SK-N-SH (cell line): ENCODE measurements around the gene TWF1. TPM values are rescaled to one million over a fixed set of nuclear protein-coding genes. Genes with fewer than 3 reads are reported as not detected.

Experiments used
- polyA plus RNA-seq, 3 experiments: library from polyadenylated mRNA; depleted of rRNA; stranded (reverse); fragments of >200 nt; gene quantifications; 2 replicates each; pipeline ENCODE4 v1.2.3, GENCODE V29; 2012

Gene TWF1
- polyA plus RNA-seq, 1 of the 3 experiments (the other 2 are of a cell fraction), result 36.9 TPM

Other genes with a start within 250 kb of the TWF1 start
- gene PUS7L, start 47.5 kb downstream of the TWF1 start, polyA plus RNA-seq (2012; rRNA removed), result 1.8 and 2.6 TPM in 2 replicates
- 5.1 and 9.3 TPM in 2 replicates for gene IRAK4, start 47.4 kb downstream of the TWF1 start, polyA plus RNA-seq (2012; rRNA removed)
- 0.81 and 1.0 TPM in 2 replicates for gene TMEM117, start 29.8 kb upstream of the TWF1 start, polyA plus RNA-seq (2012; rRNA removed)